Endothelial cell of umbilical vein (primary cell): ENCODE measurements around the gene ERGIC1. TPM values are rescaled to one million over a fixed set of nuclear protein-coding genes. Genes with fewer than 3 reads are reported as not detected.

ENCODE experiments used
- BruUV-seq: library from RNA; stranded (reverse); fragments of 400-500 nt; replicated peaks from 2 replicates; lab custom pipeline; 2021; lab: Mats Ljungman, UMichigan
- CTCF ChIA-PET: fragments of 300-600, 350-600 bp; sonication (Branson Sonifier 250); formaldehyde crosslinking; loops from one replicate; lab custom pipeline; 2021; ENCODE audit warnings: antibody characterized with exemption, inconsistent platforms; lab: Charles Lee
- POLR2A ChIA-PET: fragments of 300-600, 350-600 bp; sonication (Branson Sonifier 250); formaldehyde crosslinking; loops from one replicate; lab custom pipeline; 2021; ENCODE audit warnings: antibody characterized with exemption, inconsistent platforms; lab: Charles Lee
- DNase-seq: peaks from one replicate; pipeline ENCODE4 v3.0.0-alpha.2; 2011; ENCODE audit warnings: low read depth, low spot score
- FAIRE-seq: peaks from 2 replicates; lab custom pipeline; 2011; peaks lifted over from hg19 to GRCh38; lab: Jason Lieb, UNC
- H2AFZ ChIP-seq: 2 replicates; pipeline ENCODE4 v1.6.0; 2012; ENCODE audit warnings: low read depth, low read length, control low read depth, inconsistent platforms
- H3K27ac ChIP-seq: 2 replicates; pipeline ENCODE4 v1.5.1; 2011; ENCODE audit warnings: low read depth, mild to moderate bottlenecking, control low read depth, low read length, moderate library complexity; ENCODE audit not compliant: insufficient read depth
- H3K27me3 ChIP-seq, 2 experiments: 2 replicates each; pipeline versions ENCODE4 v1.6.0 to v1.6.1; 2011; ENCODE audit warnings: low read length in 2 of 2, mixed read lengths in 1 of 2; ENCODE audit not compliant: control insufficient read depth in 2 of 2, insufficient read depth in 2 of 2
- H3K36me3 ChIP-seq, 2 experiments: 2 replicates in 1 of 2; 3 replicates in 1 of 2; pipeline ENCODE4 v1.5.1; 2011; ENCODE audit warnings: low read length in 2 of 2, mild to moderate bottlenecking in 1 of 2, moderate library complexity in 1 of 2; ENCODE audit not compliant: control insufficient read depth in 2 of 2, insufficient read depth in 2 of 2; ENCODE audit errors: extremely low read depth in 1 of 2
- H3K4me1 ChIP-seq: 3 replicates; pipeline ENCODE4 v1.5.1; 2011; ENCODE audit warnings: mild to moderate bottlenecking, low read length; ENCODE audit not compliant: control insufficient read depth, insufficient read depth; ENCODE audit errors: extremely low read depth
- H3K4me2 ChIP-seq: 2 replicates; pipeline ENCODE4 v1.6.1; 2011; ENCODE audit warnings: low read length, control low read depth, mixed read lengths; ENCODE audit not compliant: insufficient read depth
- H3K4me3 ChIP-seq, 3 experiments: fragments of 200-600 bp in 1 of 3; sonication (generic), shearing (Covaris generic) in 1 of 3; replicated peaks in 1 of 3; 2 replicates each; pipeline ENCODE4 v1.5.1; 2011 to 2016; ENCODE audit warnings: control low read depth in 3 of 3, low read length in 3 of 3, mild to moderate bottlenecking in 2 of 3, inconsistent platforms in 1 of 3, low read depth in 1 of 3, moderate library complexity in 1 of 3; ENCODE audit not compliant: insufficient read depth in 1 of 3
- H3K79me2 ChIP-seq: 2 replicates; pipeline ENCODE4 v1.6.0; 2012; ENCODE audit warnings: low read length, inconsistent platforms; ENCODE audit not compliant: control insufficient read depth, insufficient read depth
- H3K9ac ChIP-seq: replicated peaks from 2 replicates; pipeline ENCODE3; 2011; ENCODE audit warnings: low read length, control low read depth; ENCODE audit not compliant: insufficient read depth; ENCODE audit errors: extremely low read depth
- H3K9me1 ChIP-seq: replicated peaks from 3 replicates; pipeline ENCODE4 v1.6.0; 2011; ENCODE audit warnings: mild to moderate bottlenecking, low read length; ENCODE audit not compliant: control insufficient read depth, insufficient read depth; ENCODE audit errors: extremely low read depth
- H3K9me3 ChIP-seq: replicated peaks from 2 replicates; pipeline ENCODE4 v1.5.1; 2012; ENCODE audit warnings: low read length, inconsistent platforms; ENCODE audit not compliant: control insufficient read depth, insufficient read depth
- H4K20me1 ChIP-seq: replicated peaks from 2 replicates; pipeline ENCODE3; 2011; ENCODE audit warnings: mild to moderate bottlenecking, low read length; ENCODE audit not compliant: control insufficient read depth, insufficient read depth; ENCODE audit errors: extremely low read depth
- CTCF ChIP-seq, 2 donors: IDR thresholded peaks; 1 replicate in 1 of 2; 2 replicates in 1 of 2; pipeline ENCODE4 v1.5.1; 2011; ENCODE audit warnings: low read length in 2 of 2, mild to moderate bottlenecking in 2 of 2, moderate library complexity in 2 of 2, control low read depth in 1 of 2, inconsistent platforms in 1 of 2, low read depth in 1 of 2; ENCODE audit not compliant: insufficient read depth in 1 of 2; ENCODE audit errors: extremely low read depth in 1 of 2
- EZH2 ChIP-seq: IDR thresholded peaks from 2 replicates; pipeline ENCODE4 v1.6.1; 2012; ENCODE audit warnings: borderline replicate concordance, low read depth, mild to moderate bottlenecking, moderate library complexity, low read length, inconsistent platforms; ENCODE audit not compliant: severe bottlenecking
- FOS ChIP-seq: IDR thresholded peaks from 2 replicates; pipeline ENCODE4 v1.6.1; 2011; ENCODE audit warnings: mild to moderate bottlenecking, low read length, moderate library complexity, borderline replicate concordance; ENCODE audit not compliant: insufficient read depth
- GATA2 ChIP-seq: IDR thresholded peaks from 2 replicates; pipeline ENCODE4 v1.7.0; 2011; ENCODE audit warnings: low read depth, mild to moderate bottlenecking, moderate library complexity, mixed read lengths, low read length; ENCODE audit not compliant: insufficient read length, insufficient read depth
- JUN ChIP-seq: IDR thresholded peaks from 2 replicates; pipeline ENCODE4 v1.6.1; 2011; ENCODE audit warnings: borderline replicate concordance, low read depth; ENCODE audit not compliant: insufficient read length, insufficient read depth
- MAX ChIP-seq: IDR thresholded peaks from 2 replicates; pipeline ENCODE4 v1.6.1; 2011; ENCODE audit not compliant: insufficient read depth, insufficient read length
- MYC ChIP-seq: IDR thresholded peaks from one replicate; pipeline ENCODE4 v1.6.1; 2011; ENCODE audit warnings: mild to moderate bottlenecking, low read depth, low read length
- POLR2A ChIP-seq: IDR thresholded peaks from 2 replicates; pipeline ENCODE4 v1.6.1; 2012; ENCODE audit warnings: low read depth, mild to moderate bottlenecking, control low read depth, low read length
- POLR2AphosphoS5 ChIP-seq: IDR thresholded peaks from 2 replicates; pipeline ENCODE4 v1.6.1; 2012; ENCODE audit warnings: low read depth, mild to moderate bottlenecking, control low read depth, low read length, moderate library complexity; ENCODE audit not compliant: insufficient read depth
- dilution Hi-C: fragments of 300-500 bp; cut with MboI; formaldehyde crosslinking; loops from one replicate; pipeline ENCODE4 v1.15.0; 2019; ENCODE audit warnings: low sequenced_read_pairs; ENCODE audit not compliant: extremely low pct_ligation_motif_present
- intact Hi-C: fragments of 100-400 bp; cut with micrococcal nuclease; formaldehyde crosslinking; loops from one replicate; pipeline ENCODE4 v1.10.0; 2022
- polyA plus RNA-seq, 4 experiments: library from polyadenylated mRNA; depleted of rRNA in 3 of 4; stranded (reverse) in 3 of 4; unstranded in 1 of 4; fragments of >200 nt; gene quantifications; 2 replicates each; pipeline versions ENCODE4 v1.2.1 to v1.2.3, GENCODE V29; 2011 to 2012; ENCODE audit warnings: missing spikeins in 1 of 4
- total RNA-seq: library from RNA; stranded (reverse); gene quantifications from 2 replicates; pipeline ENCODE4 v1.2.3, GENCODE V29; 2021

The ERGIC1 gene
- total and polyA plus RNA-seq, 2 donors (not counting 3 experiments of a cell fraction or from before 2014, with no cell fraction given): 105 to 109 TPM

- CTCF ChIA-PET: interaction anchor here (0.8 to 1.0 kb wide), 2 partner anchors 11 to 16 kb away, joined by 4 read pairs; no protein-coding TSS in a partner anchor
- H3K9me1 ChIP-seq: no peaks in the 10 kb centered on the region
Measured at GRCh38 chr5:172999974-173000373, 165.9 kb downstream of the ERGIC1 start.

More at GRCh38 chr5:172999974-173000373, 165.9 kb downstream of the ERGIC1 start:
- intact Hi-C loops (no loop called here), dilution Hi-C loops (no loop called here)
- Histone ChIP-seq H3K79me2 (peaks cover 50% of the 10 kb centered on the region), H3K9me3 (no peaks in the 10 kb centered on the region), H3K27ac (no peak overlapping the region), H3K4me1 (peaks cover 14% of the 10 kb centered on the region), H3K36me3 (peaks cover 2 to 7% of the 10 kb centered on the region in 2 experiments), H4K20me1 (no peaks in the 10 kb centered on the region), H3K9ac (no peak overlapping the region), H3K4me2 (no peak overlapping the region), H3K4me3 (no peak overlapping the region), H2AFZ (no peak overlapping the region), H3K27me3 (no peaks in the 10 kb centered on the region)
- FAIRE-seq (no peak), DNase-seq (no peak)
- no TSS peak for BruUV-seq
- POLR2A ChIA-PET: no interaction called here
- TF ChIP-seq POLR2AphosphoS5: no peak
- TF ChIP-seq FOS: no peak
- TF ChIP-seq POLR2A: no peak
- no peak for TF ChIP-seq JUN
- no peak for TF ChIP-seq CTCF (IDR thresholded peaks at IDR 0.05; ENCODE audit: extremely low read depth in 1 of 2, insufficient read depth in 1 of 2, low read depth in 1 of 2, low read length in 2 of 2)
- TF ChIP-seq MYC: no peak
- TF ChIP-seq GATA2: no peak
- no peak for TF ChIP-seq EZH2
- no peak for TF ChIP-seq MAX
